Raji (cell line): ENCODE data around the gene EPSTI1.

Source experiments
- POLR2A ChIP-seq: IDR thresholded peaks from 2 replicates; pipeline ENCODE4 v1.6.1; 2011; ENCODE audit warnings: low read depth, low read length, control low read depth; ENCODE audit not compliant: insufficient read depth

The EPSTI1 gene

GRCh38 chr13:43014162-43014561 lies 22.1 kb upstream of the EPSTI1 start:
- no peak for TF ChIP-seq POLR2A

- TF ChIP-seq POLR2A = no peak
These were observed 17.5 kb upstream of the EPSTI1 start for GRCh38 chr13:43009506-43009905.

GRCh38 chr13:43008596-43008995 lies 16.6 kb upstream of the EPSTI1 start:
- TF ChIP-seq POLR2A = no peak

- TF ChIP-seq POLR2A = no peak
These were observed 15.0 kb upstream of the EPSTI1 start for GRCh38 chr13:43006893-43007631.

- no peak for TF ChIP-seq POLR2A
These were observed 13.6 kb upstream of the EPSTI1 start for GRCh38 chr13:43005460-43006236.

- TF ChIP-seq POLR2A = no peak
These were observed 11.7 kb upstream of the EPSTI1 start for GRCh38 chr13:43003729-43004128.

- TF ChIP-seq POLR2A = no peak
These were observed 11.0 kb upstream of the EPSTI1 start for GRCh38 chr13:43003010-43003409.

- no peak for TF ChIP-seq POLR2A
These were observed 10.0 kb upstream of the EPSTI1 start for GRCh38 chr13:43002021-43002420.

GRCh38 chr13:43000676-43001075 lies 8.6 kb upstream of the EPSTI1 start:
- no peak for TF ChIP-seq POLR2A

GRCh38 chr13:42999491-42999890 lies 7.5 kb upstream of the EPSTI1 start:
- no peak for TF ChIP-seq POLR2A

- TF ChIP-seq POLR2A = no peak
These were observed 5.3 kb upstream of the EPSTI1 start for GRCh38 chr13:42997381-42997780.

- no peak for TF ChIP-seq POLR2A
These were observed 4.5 kb upstream of the EPSTI1 start for GRCh38 chr13:42996584-42996983.

GRCh38 chr13:42994878-42995277 lies 2.8 kb upstream of the EPSTI1 start:
- TF ChIP-seq POLR2A = no peak

- no peak for TF ChIP-seq POLR2A
These were observed 702 bp upstream of the EPSTI1 start for GRCh38 chr13:42992764-42993122.

- TF ChIP-seq POLR2A = no peak
These were observed 1.5 kb downstream of the EPSTI1 start for GRCh38 chr13:42990291-42991232.
